Mesenchymal stem cell (in vitro differentiated cells and primary cell): Measurements from ENCODE around the gene MAST2.

Experiments used
- DNase-seq: peaks from one replicate; pipeline ENCODE4 v3.0.0-alpha.2; 2013
- H2AFZ ChIP-seq: one replicate; pipeline ENCODE4 v1.6.1; 2013; ENCODE audit warnings: low read depth, mild to moderate bottlenecking, control low read depth, inconsistent platforms, low read length, moderate library complexity
- H2AK5ac ChIP-seq: 2 replicates; pipeline ENCODE4 v1.6.1; 2013; ENCODE audit warnings: low read length, moderate library complexity, mild to moderate bottlenecking, inconsistent platforms; ENCODE audit not compliant: severe bottlenecking
- H2BK120ac ChIP-seq: one replicate; pipeline ENCODE4 v1.6.1; 2013; ENCODE audit warnings: low read depth, mild to moderate bottlenecking, inconsistent platforms, low read length, moderate library complexity
- H2BK12ac ChIP-seq, 2 experiments: one replicate each; pipeline ENCODE4 v1.6.1; 2013; ENCODE audit warnings: inconsistent platforms in 2 of 2, low read length in 2 of 2, mild to moderate bottlenecking in 2 of 2, moderate library complexity in 2 of 2, control low read depth in 1 of 2
- H2BK15ac ChIP-seq: one replicate; pipeline ENCODE4 v1.6.1; 2013; ENCODE audit warnings: mild to moderate bottlenecking, low read depth, inconsistent platforms; ENCODE audit not compliant: poor library complexity, severe bottlenecking
- H2BK5ac ChIP-seq: 2 replicates; pipeline ENCODE4 v1.6.1; 2013; ENCODE audit warnings: low read depth, mild to moderate bottlenecking, low read length, control low read depth, inconsistent platforms; ENCODE audit not compliant: poor library complexity, severe bottlenecking
- H3K14ac ChIP-seq, 2 experiments: one replicate each; pipeline ENCODE4 v1.6.1; 2013; ENCODE audit warnings: inconsistent platforms in 2 of 2, low read length in 2 of 2, control low read depth in 1 of 2, mild to moderate bottlenecking in 1 of 2, moderate library complexity in 1 of 2
- H3K18ac ChIP-seq, 2 experiments: one replicate each; pipeline ENCODE4 v1.6.1; 2013; ENCODE audit warnings: inconsistent platforms in 2 of 2, low read length in 2 of 2, control low read depth in 1 of 2, low read depth in 1 of 2, mild to moderate bottlenecking in 1 of 2
- H3K23ac ChIP-seq, 2 experiments: one replicate each; pipeline ENCODE4 v1.6.1; 2013; ENCODE audit warnings: inconsistent platforms in 2 of 2, low read length in 2 of 2, mild to moderate bottlenecking in 2 of 2, moderate library complexity in 2 of 2, control low read depth in 1 of 2
- H3K27ac ChIP-seq: 2 replicates; pipeline ENCODE4 v1.5.1; 2013; ENCODE audit warnings: mild to moderate bottlenecking, moderate library complexity, low read length, control low read depth, inconsistent platforms; ENCODE audit not compliant: poor library complexity, severe bottlenecking
- H3K27me3 ChIP-seq, 2 experiments: 2 replicates each; pipeline versions ENCODE4 v1.6.1 to v1.7.0; 2013; ENCODE audit warnings: low read length in 2 of 2, mild to moderate bottlenecking in 2 of 2, moderate library complexity in 2 of 2, control low read depth in 1 of 2, inconsistent platforms in 1 of 2; ENCODE audit not compliant: control insufficient read depth in 1 of 2, insufficient read depth in 1 of 2
- H3K36me3 ChIP-seq, 2 experiments: 2 replicates each; pipeline versions ENCODE4 v1.6.1 to v1.7.0; 2013; ENCODE audit warnings: low read length in 2 of 2, control low read depth in 1 of 2, inconsistent platforms in 1 of 2, low read depth in 1 of 2, mild to moderate bottlenecking in 1 of 2; ENCODE audit not compliant: insufficient read depth in 2 of 2, control insufficient read depth in 1 of 2
- H3K4ac ChIP-seq, 2 experiments: one replicate each; pipeline ENCODE4 v1.6.1; 2013; ENCODE audit warnings: inconsistent platforms in 2 of 2, low read length in 2 of 2, mild to moderate bottlenecking in 2 of 2, moderate library complexity in 2 of 2, control low read depth in 1 of 2, low read depth in 1 of 2
- H3K4me1 ChIP-seq: 2 replicates; pipeline ENCODE4 v1.6.1; 2013; ENCODE audit warnings: low read depth, low read length, control low read depth; ENCODE audit not compliant: control insufficient read depth, insufficient read depth
- H3K4me2 ChIP-seq: 2 replicates; pipeline ENCODE4 v1.6.1; 2013; ENCODE audit warnings: low read length, mild to moderate bottlenecking, inconsistent platforms; ENCODE audit not compliant: poor library complexity, severe bottlenecking
- H3K4me3 ChIP-seq, 2 experiments: 2 replicates each; pipeline versions ENCODE4 v1.5.1 to v1.7.0; 2013; ENCODE audit warnings: low read length in 2 of 2, mild to moderate bottlenecking in 2 of 2, control low read depth in 1 of 2, low read depth in 1 of 2; ENCODE audit not compliant: insufficient read depth in 1 of 2
- H3K79me1 ChIP-seq: replicated peaks from 2 replicates; pipeline ENCODE4 v1.6.1; 2013; ENCODE audit warnings: mild to moderate bottlenecking, control low read depth, low read length, inconsistent platforms; ENCODE audit not compliant: poor library complexity, severe bottlenecking
- H3K9ac ChIP-seq: 2 replicates; pipeline ENCODE4 v1.7.0; 2013; ENCODE audit warnings: mild to moderate bottlenecking, low read length, moderate library complexity
- H3K9me3 ChIP-seq: 2 replicates; pipeline ENCODE4 v1.7.0; 2013; ENCODE audit warnings: mild to moderate bottlenecking, low read length; ENCODE audit not compliant: control insufficient read depth
- H4K8ac ChIP-seq: one replicate; pipeline ENCODE4 v1.6.1; 2013; ENCODE audit warnings: inconsistent platforms, mild to moderate bottlenecking, low read length, moderate library complexity
- H4K91ac ChIP-seq: one replicate; pipeline ENCODE4 v1.6.1; 2013; ENCODE audit warnings: mild to moderate bottlenecking, low read length, inconsistent platforms
- WGBS: methylation state at CpG from one replicate; pipeline ENCODE4 v1.1.7; 2013; ENCODE audit warnings: mixed read lengths; 5-methylcytosine and 5-hydroxymethylcytosine counted together

MAST2 gene

GRCh38 chr1:45880930-45881329 lies 77.5 kb downstream of the MAST2 start:
- Histone ChIP-seq H3K4me1 (peaks cover 3% of the 10 kb centered on the region), H3K36me3 (peaks cover 0 to 3% of the 10 kb centered on the region in 2 experiments), H3K14ac (no peak overlapping the region), H3K9me3 (no peaks in the 10 kb centered on the region), H2BK12ac (no peak overlapping the region), H2BK5ac (no peak overlapping the region), H3K4me3 (no peak overlapping the region), H2BK120ac (no peak overlapping the region), H2AK5ac (no peak overlapping the region), H4K91ac (no peak overlapping the region), H3K4me2 (no peak overlapping the region), H3K27me3 (no peaks in the 10 kb centered on the region), H2BK15ac (no peak overlapping the region), H3K4ac (no peak overlapping the region), H2AFZ (no peak overlapping the region), H4K8ac (no peak overlapping the region), H3K27ac (no peak overlapping the region), H3K9ac (peak overlapping the region; percentile 75), H3K79me1 (peaks cover 13% of the 10 kb centered on the region), H3K18ac (no peak overlapping the region), H3K23ac (no peak overlapping the region)
- no CpG with 5 or more reads among the region's 3 CpGs for WGBS
- DNase-seq, result peak; percentile 36

- Histone ChIP-seq H2AFZ (no peak overlapping the region), H3K27ac (no peak overlapping the region), H3K4me3 (no peak overlapping the region), H2BK12ac (no peak overlapping the region), H3K36me3 (peaks cover 0 to 3% of the 10 kb centered on the region in 2 experiments), H3K27me3 (no peaks in the 10 kb centered on the region), H3K79me1 (peaks cover 10% of the 10 kb centered on the region), H2BK15ac (no peak overlapping the region), H2BK120ac (no peak overlapping the region), H3K23ac (no peak overlapping the region), H3K4me2 (no peak overlapping the region), H3K18ac (no peak overlapping the region), H3K14ac (no peak overlapping the region), H4K8ac (no peak overlapping the region), H3K9ac (no peak overlapping the region), H3K4me1 (peaks cover 3% of the 10 kb centered on the region), H3K4ac (no peak overlapping the region), H2BK5ac (no peak overlapping the region), H2AK5ac (no peak overlapping the region), H3K9me3 (no peaks in the 10 kb centered on the region), H4K91ac (no peak overlapping the region)
- no peak for DNase-seq
- no CpG with 5 or more reads among the region's 1 CpG for WGBS
These were observed 80.2 kb downstream of the MAST2 start for GRCh38 chr1:45883658-45884057.

- Histone ChIP-seq H2BK15ac (no peak overlapping the region), H3K23ac (no peak overlapping the region), H3K18ac (no peak overlapping the region), H4K91ac (no peak overlapping the region), H3K4me3 (no peak overlapping the region), H3K36me3 (peaks cover 0 to 3% of the 10 kb centered on the region in 2 experiments), H2BK12ac (no peak overlapping the region), H3K79me1 (peaks cover 15% of the 10 kb centered on the region), H3K27me3 (no peaks in the 10 kb centered on the region), H3K9me3 (no peaks in the 10 kb centered on the region), H3K27ac (no peak overlapping the region), H3K14ac (no peak overlapping the region), H4K8ac (no peak overlapping the region), H2AK5ac (peak overlapping the region; percentile 75), H2BK5ac (no peak overlapping the region), H3K4ac (no peak overlapping the region), H2AFZ (no peak overlapping the region), H3K9ac (no peak overlapping the region), H2BK120ac (no peak overlapping the region), H3K4me2 (no peak overlapping the region), H3K4me1 (peaks cover 3% of the 10 kb centered on the region)
- no peak for DNase-seq
- 100% methylated on average over 1 of the region's 1 CpG for WGBS
These were observed 81.3 kb downstream of the MAST2 start for GRCh38 chr1:45884700-45885099.

GRCh38 chr1:45886229-45886628 lies 82.8 kb downstream of the MAST2 start:
- Histone ChIP-seq H3K4ac (no peak overlapping the region), H2BK12ac (no peak overlapping the region), H3K4me2 (no peak overlapping the region), H3K27me3 (no peaks in the 10 kb centered on the region), H3K27ac (no peak overlapping the region), H3K4me3 (no peak overlapping the region), H2BK15ac (no peak overlapping the region), H3K18ac (no peak overlapping the region), H2BK5ac (no peak overlapping the region), H2AK5ac (no peak overlapping the region), H4K91ac (no peak overlapping the region), H4K8ac (no peak overlapping the region), H3K23ac (no peak overlapping the region), H2BK120ac (no peak overlapping the region), H3K9me3 (no peaks in the 10 kb centered on the region), H3K14ac (no peak overlapping the region), H3K79me1 (peaks cover 21% of the 10 kb centered on the region), H3K4me1 (no peaks in the 10 kb centered on the region), H3K36me3 (peaks cover 0 to 3% of the 10 kb centered on the region in 2 experiments), H2AFZ (no peak overlapping the region), H3K9ac (no peak overlapping the region)
- WGBS, result no CpG with 5 or more reads among the region's 2 CpGs
- no peak for DNase-seq
